GM23338 (cell line): ENCODE data around the gene CXCL8.

ENCODE experiments used
- CTCF ChIP-seq, 2 experiments: fragments of 200-600 bp in 1 of 2; sonication (generic) in 1 of 2; conservative IDR thresholded peaks; 2 replicates each; pipeline versions ENCODE4 v1.5.1 to v1.6.1; 2016 to 2017; ENCODE audit warnings: antibody characterized with exemption in 2 of 2, low read depth in 2 of 2, mild to moderate bottlenecking in 2 of 2, moderate library complexity in 1 of 2
- POLR2AphosphoS5 ChIP-seq: IDR thresholded peaks from 2 replicates; pipeline ENCODE4 v1.6.1; 2016; ENCODE audit warnings: antibody characterized with exemption, low read depth

- TF ChIP-seq POLR2AphosphoS5 (no peak), CTCF (conservative IDR thresholded peaks at IDR 0.05; ENCODE audit: low read depth in 2 of 2) (no peak)
Measured at GRCh38 chr4:73711989-73712388, 28.4 kb upstream of the CXCL8 start.
